ENCODE measurements around the gene MYO16. TPM values are rescaled to one million over a fixed set of nuclear protein-coding genes. Genes with fewer than 3 reads are reported as not detected.

MYO16 gene
- polyA plus RNA-seq, 2 of the 4 experiments (the other 2 are of a cell fraction), result 0.03 to 0.06 TPM

GRCh38 chr13:109227344-109227940, 598.0 kb downstream of the MYO16 start:
- TF ChIP-seq, protein P1, sequence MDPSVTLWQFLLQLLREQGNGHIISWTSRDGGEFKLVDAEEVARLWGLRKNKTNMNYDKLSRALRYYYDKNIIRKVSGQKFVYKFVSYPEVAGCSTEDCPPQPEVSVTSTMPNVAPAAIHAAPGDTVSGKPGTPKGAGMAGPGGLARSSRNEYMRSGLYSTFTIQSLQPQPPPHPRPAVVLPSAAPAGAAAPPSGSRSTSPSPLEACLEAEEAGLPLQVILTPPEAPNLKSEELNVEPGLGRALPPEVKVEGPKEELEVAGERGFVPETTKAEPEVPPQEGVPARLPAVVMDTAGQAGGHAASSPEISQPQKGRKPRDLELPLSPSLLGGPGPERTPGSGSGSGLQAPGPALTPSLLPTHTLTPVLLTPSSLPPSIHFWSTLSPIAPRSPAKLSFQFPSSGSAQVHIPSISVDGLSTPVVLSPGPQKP (IDR thresholded peaks at IDR 0.05; ENCODE audit: low read depth, low read length), result no peak
- TF ChIP-seq KDM1A (IDR thresholded peaks at IDR 0.05; ENCODE audit: low read depth), result no peak
- TF ChIP-seq RAD21 (conservative IDR thresholded peaks at IDR 0.05 in 1 of 2, IDR thresholded peaks at IDR 0.05 in 1 of 2), result no peak
- no peak for TF ChIP-seq CHD4 (IDR thresholded peaks at IDR 0.05; ENCODE audit: borderline replicate concordance)
- no peak for TF ChIP-seq FOXS1 (CRISPR knock-in tag; IDR thresholded peaks at IDR 0.05)
- TF ChIP-seq NR3C1 (IDR thresholded peaks at IDR 0.05), result no peak
- no peak for TF ChIP-seq RFX5 (IDR thresholded peaks at IDR 0.05)
- TF ChIP-seq JUNB (IDR thresholded peaks at IDR 0.05), result no peak
- no peak for TF ChIP-seq MAX (IDR thresholded peaks at IDR 0.05)
- no peak for TF ChIP-seq REST (IDR thresholded peaks at IDR 0.05)
- TF ChIP-seq MAFK (IDR thresholded peaks at IDR 0.05; ENCODE audit: partially characterized antibody), result no peak
- TF ChIP-seq BHLHE40 (IDR thresholded peaks at IDR 0.05; ENCODE audit: low read depth, low read length), result no peak
- TF ChIP-seq FOSB (CRISPR knock-in tag; IDR thresholded peaks at IDR 0.05), result no peak
- TF ChIP-seq FOSL2 (IDR thresholded peaks at IDR 0.05), result no peak
- no peak for TF ChIP-seq FOSL2 (CRISPR knock-in tag; IDR thresholded peaks at IDR 0.05)
- TF ChIP-seq CEBPB (IDR thresholded peaks at IDR 0.05), result no peak
- TF ChIP-seq MAZ (IDR thresholded peaks at IDR 0.05; ENCODE audit: borderline replicate concordance, low read depth, low read length), result no peak
- no peak for TF ChIP-seq CTCF (IDR thresholded peaks at IDR 0.05)
- TF ChIP-seq, protein P2, sequence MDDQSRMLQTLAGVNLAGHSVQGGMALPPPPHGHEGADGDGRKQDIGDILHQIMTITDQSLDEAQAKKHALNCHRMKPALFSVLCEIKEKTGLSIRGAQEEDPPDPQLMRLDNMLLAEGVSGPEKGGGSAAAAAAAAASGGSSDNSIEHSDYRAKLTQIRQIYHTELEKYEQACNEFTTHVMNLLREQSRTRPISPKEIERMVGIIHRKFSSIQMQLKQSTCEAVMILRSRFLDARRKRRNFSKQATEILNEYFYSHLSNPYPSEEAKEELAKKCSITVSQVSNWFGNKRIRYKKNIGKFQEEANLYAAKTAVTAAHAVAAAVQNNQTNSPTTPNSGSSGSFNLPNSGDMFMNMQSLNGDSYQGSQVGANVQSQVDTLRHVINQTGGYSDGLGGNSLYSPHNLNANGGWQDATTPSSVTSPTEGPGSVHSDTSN (IDR thresholded peaks at IDR 0.05), result no peak
- no peak for DNase-seq (ENCODE audit: low read depth in 1 of 2, low spot score in 1 of 2)
- H3K4me2 ChIP-seq, result no peak overlapping the region
- ATAC-seq, result no peak
- ChIA-PET POLR2A (no interaction called here), CTCF (no interaction called here)
- WGBS (ENCODE audit: missing lambda C conversion rate), result 56% methylated on average over 5 of the region's 5 CpGs
- no peak overlapping the region for H3K27ac ChIP-seq
- H3K4me3 ChIP-seq, result no peak overlapping the region
- H3K9me3 ChIP-seq, result peaks cover 11% of the 10 kb centered on the region
- FAIRE-seq, result no peak
- no peaks in the 10 kb centered on the region for H3K4me1 ChIP-seq

DNA sequence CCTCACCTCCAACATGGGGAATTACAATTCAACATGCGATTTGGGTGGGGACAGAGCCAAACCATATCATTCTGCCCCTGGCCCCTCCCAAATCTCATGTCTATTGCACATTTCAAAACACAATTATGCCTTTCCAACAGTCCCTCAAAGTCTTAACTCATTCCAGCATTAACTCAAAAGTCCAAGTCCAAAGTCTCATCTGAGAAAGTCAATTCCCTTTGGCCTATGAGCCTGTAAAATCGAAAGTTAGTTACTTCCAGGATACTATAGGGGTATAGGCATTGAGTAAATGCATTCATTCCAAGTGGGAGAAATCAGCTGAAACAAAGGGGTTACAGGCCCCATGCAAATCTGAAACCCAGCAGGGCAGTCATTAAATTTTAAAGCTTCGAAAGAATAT, 598.8 kb downstream of the MYO16 start:
- H3K27ac ChIP-seq, result no peak overlapping the region
- no peak overlapping the region for H3K4me2 ChIP-seq
- ChIA-PET POLR2A (no interaction called here), CTCF (interaction anchor here (1.4 kb wide), 1 partner anchor 32 kb away, joined by 3 read pairs; no protein-coding TSS in a partner anchor)
- H3K4me3 ChIP-seq, result no peak overlapping the region
- no peaks in the 10 kb centered on the region for H3K4me1 ChIP-seq
- FAIRE-seq (no peak), DNase-seq (ENCODE audit: low read depth in 1 of 2, low spot score in 1 of 2) (no peak), ATAC-seq (no peak)
- peaks cover 6% of the 10 kb centered on the region for H3K9me3 ChIP-seq
- 87% methylated on average over 3 of the region's 3 CpGs for WGBS (ENCODE audit: missing lambda C conversion rate)
- TF ChIP-seq MYC (IDR thresholded peaks at IDR 0.05; ENCODE audit: borderline replicate concordance, low read length) (no peak), RARB (CRISPR knock-in tag; IDR thresholded peaks at IDR 0.05) (no peak), POLR2AphosphoS2 (conservative IDR thresholded peaks at IDR 0.05; ENCODE audit: low read length) (no peak), TP53 (CRISPR knock-in tag; IDR thresholded peaks at IDR 0.05) (no peak), HOXB5 (CRISPR knock-in tag; IDR thresholded peaks at IDR 0.05) (no peak), MAFK (IDR thresholded peaks at IDR 0.05; ENCODE audit: partially characterized antibody) (no peak), PHF8 (IDR thresholded peaks at IDR 0.05; ENCODE audit: borderline replicate concordance, low read depth) (no peak), KDM5A (IDR thresholded peaks at IDR 0.05) (no peak), CEBPB (IDR thresholded peaks at IDR 0.05) (no peak), RAD21 (conservative IDR thresholded peaks at IDR 0.05 in 1 of 2, IDR thresholded peaks at IDR 0.05 in 1 of 2) (no peak), MAX (IDR thresholded peaks at IDR 0.05) (no peak), NPAS2 (CRISPR knock-in tag; IDR thresholded peaks at IDR 0.05; ENCODE audit: borderline replicate concordance) (no peak), TFCP2L1 (CRISPR knock-in tag; IDR thresholded peaks at IDR 0.05) (no peak), ZC3H11A (IDR thresholded peaks at IDR 0.05) (no peak), CHD4 (IDR thresholded peaks at IDR 0.05; ENCODE audit: borderline replicate concordance) (no peak), POLR2A (IDR thresholded peaks at IDR 0.05; ENCODE audit: low read length) (no peak), ESRRA (IDR thresholded peaks at IDR 0.05; ENCODE audit: borderline replicate concordance, low read length) (no peak)
